Stimulated activated CD8-positive, alpha-beta memory T cell treated with anti-CD3 and anti-CD28 coated beads, Interleukin-15, amount 100 ng/mL, for 24 hours (primary cell): Measurements from ENCODE around the gene SAMD11.

Experiments used
- DNase-seq: peaks from one replicate; pipeline ENCODE4 v3.0.0-alpha.2; 2020; ENCODE audit warnings: low read depth

The SAMD11 gene

DNA sequence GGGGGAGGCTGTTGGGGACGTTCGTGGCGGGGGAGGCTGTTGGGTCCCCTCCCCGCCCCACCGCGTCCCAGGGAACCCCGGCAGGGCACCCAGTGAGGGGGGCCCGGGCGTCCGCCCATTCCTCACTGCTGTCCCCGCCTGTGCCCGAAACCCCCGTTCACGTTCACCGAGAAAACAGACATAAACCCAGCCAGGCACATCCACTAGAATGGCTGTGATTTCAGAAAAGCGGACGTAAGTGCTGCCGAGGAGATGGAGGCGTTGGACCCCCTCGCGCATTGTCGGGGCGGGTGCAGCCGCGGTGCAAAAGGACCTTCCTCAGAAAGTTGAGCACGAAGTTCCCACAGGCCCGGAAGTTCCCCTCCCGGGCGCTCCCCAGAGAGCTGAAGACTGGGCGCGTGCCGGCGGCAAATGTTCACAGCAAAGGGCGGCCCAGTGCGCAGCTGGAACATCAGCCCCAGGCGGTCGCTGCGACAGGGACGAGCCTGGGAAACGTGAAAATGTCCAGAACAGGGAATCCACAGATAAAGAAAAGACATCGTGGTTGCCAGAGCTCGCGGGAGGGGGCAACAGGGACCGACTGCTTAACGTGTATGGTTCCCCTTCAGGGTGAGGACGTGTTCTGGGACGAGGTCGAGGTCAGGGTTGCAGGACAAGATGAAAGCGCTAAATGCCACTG lies 18.5 kb upstream of the SAMD11 start:
- DNase-seq = no peak

DNA sequence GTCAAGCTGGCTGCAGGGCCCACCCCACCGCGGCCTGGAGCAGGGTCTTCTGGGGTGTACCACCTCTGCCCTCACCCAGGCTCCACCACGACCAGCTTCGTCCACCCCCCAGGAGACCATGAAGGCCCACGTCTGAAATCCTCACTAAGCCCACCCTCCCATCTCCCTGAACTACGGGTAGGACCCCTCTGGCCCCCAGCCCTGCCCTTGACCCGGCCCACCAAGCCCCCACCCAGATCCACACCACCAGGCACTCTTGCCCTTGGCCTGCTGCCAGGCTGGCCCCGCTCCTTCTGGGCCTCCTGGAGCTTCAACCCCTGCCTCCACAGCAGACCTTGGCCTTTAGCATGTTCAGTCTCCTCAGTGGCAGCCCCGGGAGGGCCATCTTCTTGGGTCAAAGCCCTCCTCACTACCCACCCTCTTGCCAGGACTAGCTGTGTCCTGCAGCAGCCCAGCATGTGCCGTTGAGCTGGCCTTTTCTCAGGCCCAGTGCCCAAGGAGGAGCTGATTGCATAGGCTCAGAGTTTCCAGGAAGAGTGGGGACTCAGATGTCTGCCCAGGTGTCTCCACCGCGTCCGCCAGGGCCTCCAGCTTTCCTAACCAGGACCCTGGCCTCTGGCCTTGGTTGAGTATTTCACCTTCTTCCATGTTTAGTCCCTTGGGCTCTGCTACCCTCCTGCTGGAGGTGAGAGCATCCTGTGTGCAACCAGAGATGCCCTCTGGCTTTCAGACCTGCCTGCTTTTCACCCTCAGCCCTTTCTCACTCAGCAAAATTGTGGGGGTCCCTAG lies 17.7 kb upstream of the SAMD11 start:
- DNase-seq = no peak

DNA sequence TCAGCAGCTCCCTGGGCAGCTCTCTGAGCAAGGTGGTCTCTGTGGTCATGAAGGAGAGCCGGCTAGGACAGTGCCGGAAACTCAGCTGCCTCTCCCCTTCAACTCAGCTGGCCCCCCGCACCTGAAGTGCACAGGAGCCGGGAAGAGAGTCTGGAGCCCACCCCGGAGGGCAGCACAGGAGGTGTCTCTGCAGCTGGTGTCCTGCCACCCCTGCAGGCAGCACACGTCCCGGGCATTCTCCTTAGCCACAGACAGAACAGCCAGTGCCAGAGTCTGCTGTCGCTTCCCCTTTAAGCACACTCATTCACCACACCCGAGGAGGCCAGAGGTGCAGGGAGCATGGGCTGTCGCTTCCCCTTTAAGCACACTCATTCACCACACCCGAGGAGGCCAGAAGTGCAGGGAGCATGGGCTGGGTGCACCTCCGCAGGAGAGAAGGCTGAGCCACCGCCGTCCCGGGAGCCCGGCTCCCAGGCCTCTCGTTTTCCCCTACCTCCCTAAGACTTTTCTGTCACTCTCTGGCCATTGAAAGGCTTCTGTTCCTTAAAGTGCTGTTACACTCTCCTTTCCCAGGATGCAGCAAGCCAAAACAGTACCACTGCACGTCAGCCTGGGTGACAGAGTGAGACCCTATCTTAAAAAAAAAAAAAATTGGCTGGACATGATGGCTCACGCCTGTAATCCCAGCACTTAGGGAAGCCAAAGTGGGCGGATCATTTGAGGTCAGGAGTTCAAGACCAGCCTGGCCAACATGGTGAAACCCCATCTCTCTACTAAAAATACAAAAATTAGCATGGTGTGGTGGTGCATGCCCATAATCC lies 16.9 kb upstream of the SAMD11 start:
- no peak for DNase-seq

DNA sequence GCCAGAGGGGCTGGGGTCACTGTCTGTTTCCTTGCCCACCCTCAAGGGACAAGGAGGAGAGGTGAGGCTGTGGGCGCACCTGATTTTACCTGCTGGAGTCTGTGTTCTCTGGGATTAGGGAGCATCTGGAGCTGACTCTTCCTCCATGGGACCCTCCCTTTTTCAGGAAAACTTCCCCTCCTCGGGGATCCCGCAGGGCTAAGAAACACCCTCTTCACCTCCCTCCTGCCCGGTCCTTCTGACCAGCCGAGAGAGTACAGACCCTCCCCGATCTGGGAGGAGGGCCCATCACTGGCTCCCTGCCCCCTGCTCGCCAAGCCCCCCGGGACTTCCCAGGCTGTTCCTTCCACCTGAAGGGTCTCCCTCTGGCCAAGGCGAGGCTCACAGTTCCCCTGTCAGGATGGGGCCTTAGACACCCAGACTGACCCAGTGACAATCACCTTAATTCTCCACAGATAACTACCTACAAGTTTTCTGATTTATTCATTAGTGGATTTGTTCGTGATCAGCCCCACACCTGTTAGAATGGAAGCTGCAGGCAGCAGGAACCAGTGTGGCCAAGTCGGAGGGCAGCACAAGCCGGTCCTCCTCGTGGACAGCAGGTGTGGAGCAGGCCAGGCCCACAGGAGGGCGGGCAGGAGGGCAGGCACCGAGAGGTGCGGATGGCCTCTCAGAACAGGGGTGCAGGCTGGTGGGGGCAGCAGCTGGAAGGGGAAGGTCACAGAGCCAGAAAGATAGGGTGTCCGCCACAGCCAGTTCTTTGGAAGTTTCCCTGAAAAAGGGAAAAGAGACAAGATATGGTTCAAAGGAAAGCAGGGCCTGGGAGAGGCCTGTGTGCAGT lies 15.9 kb upstream of the SAMD11 start:
- no peak for DNase-seq

DNA sequence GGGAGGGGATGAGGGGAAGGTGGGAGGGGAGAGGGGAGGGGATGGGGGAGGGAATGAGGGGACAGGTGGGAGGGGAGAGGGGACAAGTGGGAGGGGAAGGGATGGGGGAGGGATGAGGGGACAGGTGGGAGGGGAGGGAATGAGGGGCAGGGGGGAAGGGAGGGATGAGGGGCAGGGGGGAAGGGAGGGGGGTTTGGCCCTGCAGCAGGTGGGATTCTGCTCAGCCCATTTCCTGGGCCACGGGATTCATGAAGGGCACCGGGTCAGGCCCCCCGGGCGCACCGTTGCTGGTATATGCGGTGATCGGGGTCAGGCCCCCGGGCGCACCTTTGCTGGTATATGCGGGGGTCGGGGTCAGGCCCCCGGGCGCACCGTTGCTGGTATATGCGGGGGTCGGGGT lies 15.1 kb upstream of the SAMD11 start:
- DNase-seq = no peak

DNA sequence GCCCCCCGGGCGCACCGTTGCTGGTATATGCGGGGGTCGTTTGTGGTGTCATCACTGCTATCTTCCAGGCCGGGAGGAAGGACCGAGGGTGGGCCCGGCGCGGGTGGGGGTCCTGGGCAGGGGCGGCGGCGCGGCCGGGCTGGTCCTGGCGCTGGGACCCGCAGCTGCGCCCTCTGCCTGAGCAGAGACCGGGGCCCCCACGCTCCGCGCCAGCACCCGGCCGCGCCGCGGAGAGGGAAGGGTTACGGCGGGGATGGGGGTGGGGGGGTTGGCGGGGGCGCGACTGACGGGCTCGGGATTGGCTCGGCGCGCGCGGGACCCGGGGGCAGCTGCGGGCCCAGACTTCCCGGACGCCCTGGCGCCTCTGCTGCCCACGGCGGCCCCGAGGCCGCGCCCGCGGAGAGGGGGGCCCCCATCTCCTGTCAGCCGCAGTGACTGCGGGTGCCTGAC lies 13.8 kb upstream of the SAMD11 start:
- no peak for DNase-seq

DNA sequence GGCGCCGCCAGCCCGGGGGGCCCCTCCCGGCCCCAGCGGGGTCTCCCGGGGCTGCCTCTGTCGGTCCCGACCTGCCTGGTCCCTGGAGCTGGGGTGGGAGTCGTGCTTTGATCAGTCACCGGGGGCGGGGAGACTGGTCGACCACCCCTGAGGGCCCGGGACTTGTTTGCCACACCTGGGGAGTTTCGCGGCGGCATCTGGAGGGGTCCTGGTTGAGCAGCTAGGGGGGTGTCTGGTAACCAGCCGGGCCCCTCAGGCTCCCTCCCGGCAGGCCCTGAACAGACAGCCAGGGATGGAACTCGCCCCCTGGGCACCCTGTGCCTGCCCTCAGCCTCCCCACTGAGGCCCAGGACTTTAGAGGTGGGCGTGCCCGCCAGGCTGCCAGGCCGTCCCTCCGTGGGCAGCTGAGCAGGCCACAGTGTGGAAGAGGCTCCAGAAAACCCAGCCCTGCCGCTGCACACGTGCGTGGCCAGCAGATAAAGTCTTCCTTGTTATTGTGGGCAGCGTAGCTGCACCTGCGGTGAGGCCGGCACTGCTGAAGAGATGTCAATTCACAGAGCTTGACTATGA lies 13.3 kb upstream of the SAMD11 start:
- no peak for DNase-seq

DNA sequence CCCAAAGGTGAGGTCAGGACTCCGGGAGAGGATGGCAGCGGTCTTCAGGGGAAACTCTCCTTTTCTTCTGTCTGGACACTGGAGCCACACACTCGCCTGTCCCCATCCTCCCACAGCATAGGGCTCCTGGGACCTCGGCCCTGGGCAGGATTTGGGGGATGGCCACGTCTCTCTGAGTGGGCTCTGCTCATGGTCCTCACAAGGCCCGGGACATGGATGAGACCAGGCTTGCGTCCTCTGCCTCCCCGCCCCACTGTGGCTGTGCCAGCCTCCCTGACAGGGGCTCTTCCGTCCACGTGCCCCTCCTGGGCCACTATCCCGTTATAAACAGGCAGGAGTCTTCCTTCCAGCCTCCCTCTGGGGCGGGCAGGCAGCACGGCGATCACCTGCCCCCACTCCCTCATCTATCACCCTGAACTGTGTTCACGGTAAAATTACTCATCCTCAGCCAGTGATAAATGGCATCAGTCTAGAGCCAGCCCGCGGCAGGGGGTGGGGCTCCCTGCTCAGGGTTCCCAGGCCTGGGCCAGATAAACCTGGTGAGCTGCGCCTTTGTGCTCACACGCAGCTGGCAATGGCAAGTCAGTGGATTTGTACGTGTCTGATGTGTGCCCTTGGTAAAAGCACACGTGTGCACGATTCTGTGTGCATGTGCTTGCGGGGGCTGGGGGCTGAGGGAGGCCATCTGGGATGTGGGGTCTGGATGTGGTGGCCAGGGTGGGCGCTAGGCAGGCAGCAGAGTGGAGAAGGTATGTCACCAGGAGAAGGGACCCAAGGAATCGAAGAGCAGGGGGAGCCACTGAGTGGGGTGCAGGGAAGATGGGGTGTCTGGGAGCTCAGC lies 12.6 kb upstream of the SAMD11 start:
- no peak for DNase-seq

DNA sequence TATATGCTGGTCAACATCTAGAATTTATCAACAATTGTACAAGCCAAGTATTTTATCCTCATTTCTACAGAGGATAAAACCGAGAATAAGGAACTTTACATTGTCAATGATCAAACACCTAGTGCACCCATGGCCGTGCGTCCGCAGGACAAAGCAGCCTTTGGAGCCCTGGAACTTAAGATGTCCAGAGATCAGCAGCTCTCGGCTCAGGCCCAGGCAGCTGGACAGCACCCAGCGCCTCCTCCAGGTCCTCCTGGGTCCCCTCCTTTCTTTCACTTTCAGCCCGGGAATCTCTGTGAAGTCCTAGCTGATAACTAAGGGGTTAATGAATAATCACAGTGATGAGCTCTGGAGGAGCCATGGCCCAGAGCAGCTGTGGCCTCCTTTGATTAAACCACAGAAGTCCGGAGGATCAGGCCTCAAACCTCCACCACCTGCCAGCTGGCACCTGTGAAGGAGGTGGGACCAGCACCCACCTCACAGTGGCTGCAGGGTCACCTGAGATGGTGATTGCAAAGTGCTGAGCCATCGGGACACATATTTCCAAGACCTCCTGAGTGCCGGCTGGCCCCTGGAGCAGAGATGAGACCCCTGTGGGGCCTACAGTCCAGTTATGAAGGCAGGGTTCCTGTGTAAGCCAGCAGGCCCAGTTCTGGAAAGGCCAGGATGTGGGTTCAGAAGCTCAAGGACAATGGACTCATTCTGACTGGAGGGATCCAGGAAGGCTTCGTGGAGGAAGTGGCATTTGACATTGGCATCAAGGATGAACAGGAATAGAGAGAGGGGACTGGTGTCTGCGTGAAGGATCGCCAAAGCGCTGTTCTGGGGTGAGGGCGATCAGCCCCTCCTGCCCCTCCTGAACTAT lies 11.6 kb upstream of the SAMD11 start:
- no peak for DNase-seq

DNA sequence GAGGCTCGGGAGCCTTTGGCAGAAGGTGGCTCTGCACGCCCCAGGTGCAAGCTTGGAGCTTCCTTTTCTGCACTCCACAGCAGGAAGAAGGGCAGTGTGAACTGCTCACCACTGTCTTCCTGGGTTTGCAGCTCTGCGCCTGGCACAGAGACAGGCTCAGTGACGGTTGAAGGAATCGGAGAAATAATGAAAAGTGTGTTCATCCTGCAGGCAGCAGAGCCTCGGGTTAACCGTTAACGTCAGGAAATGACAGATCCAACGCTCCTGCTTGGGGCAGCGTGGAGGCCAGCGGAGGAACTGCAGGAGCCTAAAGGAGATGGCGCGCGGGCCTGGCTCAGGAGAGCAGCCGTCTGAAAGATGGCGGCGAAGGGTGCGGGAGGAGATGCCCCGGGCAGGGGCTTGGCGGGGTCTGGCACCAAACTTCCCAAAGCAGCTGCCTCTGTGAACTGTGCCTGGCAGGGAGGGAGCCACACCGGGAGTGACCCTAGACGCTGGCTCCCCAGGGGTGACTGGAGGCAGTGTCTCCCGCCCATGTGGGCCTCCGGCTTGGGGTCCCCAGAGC lies 10.9 kb upstream of the SAMD11 start:
- DNase-seq = no peak

DNA sequence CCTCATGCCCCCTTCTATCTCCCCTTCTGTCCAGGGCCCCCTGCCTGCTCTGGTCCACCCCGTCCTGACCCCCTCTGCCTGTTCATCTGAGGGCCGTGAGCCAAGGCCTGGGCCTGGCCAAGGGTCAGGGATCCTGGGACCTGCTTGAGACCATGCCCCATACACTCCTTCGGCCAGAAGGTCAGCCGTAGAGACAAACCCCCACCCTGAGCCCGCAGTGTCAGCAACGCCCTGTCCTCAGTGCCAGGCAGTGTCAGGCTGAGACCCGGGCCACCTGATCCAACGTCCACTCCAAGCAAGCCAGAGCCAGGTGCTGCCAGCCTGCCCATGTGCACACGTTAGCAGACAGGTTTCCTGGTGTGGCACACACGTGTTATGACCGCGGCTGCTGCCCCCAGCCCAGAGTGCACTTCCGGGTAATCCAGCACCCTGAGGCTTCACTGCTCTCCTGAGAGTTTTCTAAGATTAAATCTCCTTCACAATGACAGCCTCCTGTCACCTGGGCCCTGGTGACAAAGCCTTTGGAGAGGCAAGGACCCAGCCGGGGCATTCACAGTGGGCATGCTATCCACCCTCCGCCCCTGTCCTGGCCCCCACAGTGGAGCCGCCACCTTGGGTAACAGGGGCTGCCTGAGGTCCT lies 10.1 kb upstream of the SAMD11 start:
- DNase-seq = no peak

DNA sequence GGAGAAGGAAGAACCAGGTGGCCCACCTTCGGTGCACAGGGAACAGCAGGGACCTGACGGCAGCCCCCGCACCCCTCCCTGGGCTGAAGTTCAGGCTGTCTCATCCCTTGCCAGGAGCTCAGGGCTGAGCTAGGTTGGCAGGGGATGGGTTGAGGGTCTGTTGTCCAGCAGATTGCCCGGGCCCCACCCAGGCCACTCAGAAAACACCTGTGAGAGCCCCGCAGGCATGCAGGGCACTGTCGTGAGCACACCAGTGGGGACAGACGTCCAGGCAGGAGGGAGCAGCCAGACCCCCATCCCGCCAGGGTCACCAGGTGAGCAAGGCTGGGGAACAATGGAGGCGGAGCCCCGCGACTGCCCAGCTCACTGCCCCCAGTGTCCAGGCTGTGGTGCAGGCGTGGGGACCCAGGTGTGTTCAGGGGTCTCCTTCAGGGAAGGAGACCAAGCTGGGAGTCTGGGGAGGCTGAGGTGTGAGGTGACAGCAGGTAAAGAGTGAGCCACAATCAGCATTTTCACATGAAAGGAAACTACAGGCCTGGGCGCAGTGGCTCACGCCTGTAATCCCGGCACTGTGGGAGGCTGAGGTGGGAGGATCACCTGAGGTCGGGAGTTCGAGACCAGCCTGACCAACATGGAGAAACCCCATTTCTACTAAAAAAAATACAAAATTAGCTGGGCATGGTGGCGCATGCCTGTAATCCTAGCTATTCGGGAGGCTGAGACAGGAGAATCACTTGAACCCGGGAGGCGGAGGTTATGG lies 9.4 kb upstream of the SAMD11 start:
- DNase-seq = no peak

DNA sequence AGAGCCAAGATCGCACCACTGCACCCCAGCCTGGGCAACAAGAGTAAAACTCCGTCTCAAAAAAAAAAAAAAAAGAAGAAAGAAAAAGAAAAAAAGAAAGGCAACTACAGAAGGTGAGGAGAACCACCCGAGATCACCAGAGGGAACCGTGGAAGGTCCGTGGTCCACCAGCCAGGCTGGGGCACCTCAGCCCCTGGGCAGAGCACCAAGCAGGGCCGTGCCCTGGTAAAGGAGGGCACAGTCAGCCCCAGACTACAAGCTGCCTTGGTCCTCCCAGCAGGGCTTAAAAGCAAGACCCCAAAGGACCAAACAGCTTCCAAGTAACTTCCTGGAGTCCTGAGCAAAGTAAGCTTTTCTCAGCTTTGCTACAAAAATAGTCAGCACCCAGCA lies 8.8 kb upstream of the SAMD11 start:
- no peak for DNase-seq

DNA sequence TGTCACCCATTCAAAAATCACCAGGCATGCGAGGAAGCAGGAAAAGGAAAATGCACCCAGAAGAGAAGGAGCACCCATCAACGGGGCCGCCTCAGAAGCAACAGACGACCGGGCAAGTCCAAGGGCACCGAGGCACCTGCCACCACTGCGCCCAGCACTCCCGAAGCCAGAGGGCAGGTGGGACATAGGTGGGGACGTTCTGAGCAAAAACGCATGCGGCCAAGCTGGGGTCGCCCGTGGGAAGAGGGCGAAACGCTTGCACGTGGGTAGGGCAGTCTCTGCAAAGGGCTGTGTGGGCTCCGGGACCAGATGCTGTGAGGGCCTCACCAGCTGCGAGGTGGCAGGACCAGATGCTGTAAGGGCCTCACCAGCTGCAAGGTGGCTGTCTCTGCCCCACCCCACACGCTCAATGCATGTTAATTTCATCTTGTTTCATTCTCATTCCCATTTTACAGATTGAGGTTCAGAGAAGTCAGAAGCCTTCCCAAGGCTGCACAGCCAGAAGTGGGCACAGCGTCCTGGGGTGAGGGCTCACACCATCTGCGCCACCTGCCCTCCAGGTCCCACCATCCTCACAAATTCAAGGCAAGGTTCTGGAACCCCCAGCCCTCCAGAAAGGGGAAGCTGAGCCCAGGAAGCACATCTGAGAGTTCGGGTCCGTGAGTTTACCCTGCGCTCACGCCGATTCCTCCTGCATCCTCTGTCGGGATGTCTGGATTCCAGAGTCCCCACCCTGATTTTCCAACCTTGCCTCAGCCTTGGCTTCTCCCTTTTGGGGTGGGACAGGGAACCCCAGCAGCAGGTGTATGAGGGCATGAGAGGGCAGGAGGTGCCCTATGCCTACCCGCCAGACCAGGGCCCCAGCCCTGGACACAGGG lies 8.2 kb upstream of the SAMD11 start:
- no peak for DNase-seq

DNA sequence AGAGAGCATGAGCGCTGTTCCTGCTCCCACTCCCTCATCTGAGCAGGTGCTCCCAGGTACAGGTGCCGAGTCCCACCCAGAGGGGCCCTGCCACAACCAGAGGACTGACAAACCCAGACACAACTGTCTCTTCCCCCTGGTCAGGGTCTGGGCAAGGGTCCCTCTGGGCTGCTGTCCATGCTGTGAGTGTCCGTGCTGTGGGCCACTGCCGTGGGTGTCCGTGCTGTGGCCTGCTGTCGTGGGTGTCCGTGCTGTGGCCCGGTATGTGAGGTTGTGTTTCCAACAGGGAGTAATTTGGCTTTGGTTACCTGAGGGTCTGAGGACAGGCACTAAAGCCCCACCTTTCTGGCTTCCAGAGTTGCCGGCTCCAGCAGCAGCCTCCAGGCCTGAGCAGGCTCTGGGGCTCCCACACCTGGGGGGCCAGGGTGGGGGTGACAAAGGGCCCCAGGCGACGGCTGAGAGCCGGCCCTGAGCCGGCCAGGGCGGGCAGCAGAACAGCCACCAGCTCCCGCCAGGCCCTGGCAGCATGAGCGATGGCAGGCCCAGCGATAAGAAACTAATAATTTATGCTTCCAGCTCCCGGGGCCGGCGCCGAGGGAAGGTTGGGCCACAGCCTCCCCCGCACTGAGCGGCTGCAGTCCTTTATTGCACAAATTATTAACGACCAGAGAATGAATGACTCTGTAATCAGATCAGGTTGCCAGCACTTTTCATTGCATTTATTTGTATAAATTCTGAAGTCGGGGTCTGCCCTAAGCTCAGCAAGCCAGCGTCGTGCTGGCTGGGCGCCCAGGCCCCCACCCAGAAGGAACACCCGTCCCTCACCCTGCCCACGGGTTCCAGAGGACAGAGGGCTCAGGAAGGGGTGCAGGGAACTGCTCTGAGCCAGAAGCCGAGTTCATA lies 7.3 kb upstream of the SAMD11 start:
- no peak for DNase-seq

DNA sequence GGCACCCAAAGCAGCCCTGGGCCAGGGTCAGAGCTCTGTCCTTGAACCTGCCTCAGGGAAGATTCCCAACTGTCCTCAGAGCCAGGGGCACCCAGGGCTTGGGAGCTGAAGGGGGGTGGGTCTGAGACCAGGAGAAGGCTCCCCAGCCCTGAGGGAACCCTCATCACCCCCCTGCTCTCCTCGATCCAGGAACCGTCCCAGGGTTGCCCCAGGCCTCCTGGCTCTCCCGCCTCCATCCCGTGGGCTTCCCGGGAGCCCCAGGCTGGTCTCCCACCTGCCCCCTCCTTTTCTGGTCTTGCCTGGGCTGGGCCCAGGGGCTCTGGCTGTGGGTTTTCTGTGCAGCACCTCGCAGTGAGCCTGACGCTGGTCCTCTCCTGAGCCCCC lies 6.7 kb upstream of the SAMD11 start:
- no peak for DNase-seq
